Stimulated activated naive B cell treated with anti-CD40 and anti-IgM and Interleukin-4, amounts not matched to agents 10 μg/mL and 1 μg/mL and 100 μg/mL, for 72 hours (primary cell): ENCODE measurements around the gene MUCL3.
A peak's percentile ranks its signal among the peaks of the same experiment; 100 is the strongest.
"Not testable (repeated sequence)": the region's sequence is repeated elsewhere in the genome, so short reads cannot be mapped to it uniquely, and the experiment has no call there.

Source experiments
- ATAC-seq, 2 donors: fragments of 150-1000 bp; cut with Tn5 transposase; replicated peaks; 2 replicates each; pipeline ENCODE4 v1.10.0; 2021; ENCODE audit warnings: moderate library complexity in 1 of 2
- DNase-seq: peaks from one replicate; pipeline ENCODE4 v3.0.0; 2021
- H3K27ac Mint-ChIP-seq: one replicate; pipeline ENCODE4 v1.8.0; 2022; ENCODE audit warnings: mild to moderate bottlenecking, mixed read lengths
- H3K27me3 Mint-ChIP-seq, 2 donors: one replicate each; pipeline ENCODE4 v1.8.0; 2022; ENCODE audit warnings: mixed read lengths in 2 of 2
- H3K36me3 Mint-ChIP-seq, 2 donors: one replicate each; pipeline ENCODE4 v1.8.0; 2022; ENCODE audit warnings: mixed read lengths in 2 of 2, mild to moderate bottlenecking in 1 of 2
- H3K4me1 Mint-ChIP-seq, 2 donors: one replicate each; pipeline ENCODE4 v1.8.0; 2022; ENCODE audit warnings: mixed read lengths in 2 of 2, mild to moderate bottlenecking in 1 of 2
- H3K4me3 Mint-ChIP-seq, 2 donors: one replicate each; pipeline ENCODE4 v1.8.0; 2022; ENCODE audit warnings: mild to moderate bottlenecking in 2 of 2, mixed read lengths in 2 of 2, moderate library complexity in 1 of 2
- H3K9me3 Mint-ChIP-seq, 2 donors: one replicate each; pipeline ENCODE4 v1.8.0; 2022; ENCODE audit warnings: mixed read lengths in 2 of 2, mild to moderate bottlenecking in 1 of 2

Gene MUCL3

DNA sequence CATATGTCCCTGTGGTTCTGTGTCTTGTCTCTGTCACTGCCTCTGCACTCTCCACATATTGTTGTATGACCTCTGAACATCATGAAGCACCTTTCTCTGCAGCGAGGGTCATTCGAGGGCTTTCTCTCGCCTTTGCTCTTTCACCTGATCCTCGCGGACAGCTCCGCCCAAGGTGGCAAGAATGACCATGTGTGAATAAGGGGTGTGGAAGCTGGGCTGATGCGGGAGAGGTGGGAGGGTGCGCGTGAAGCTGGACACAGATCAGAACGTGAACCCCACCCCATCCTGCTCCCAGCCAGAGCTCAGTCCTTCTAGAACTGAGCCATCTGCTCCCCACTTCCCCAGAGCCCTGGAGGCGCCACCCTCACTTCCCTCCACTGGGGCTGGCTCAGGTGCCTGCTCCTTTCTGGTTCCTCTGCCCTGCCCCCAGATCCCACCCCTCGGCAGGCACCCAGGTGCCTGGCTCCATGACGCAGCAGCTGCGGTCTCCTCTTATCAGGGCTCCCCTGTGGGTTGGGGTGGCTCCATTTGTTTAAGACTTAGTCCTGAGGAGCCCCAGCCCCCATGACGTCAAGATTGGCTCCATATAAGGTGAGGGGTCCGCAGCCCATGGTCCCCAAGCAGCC, at the start of gene MUCL3:
Gene MUCL3, plus strand, starts transcription at position 613 of the 626 bp plus-strand sequence. CDS start 27 bp downstream, outside the sequence.
- Mint-ChIP-seq H3K36me3 (no peaks in the 10 kb centered on the region), H3K4me3 (no peak within 1 kb of the TSS), H3K27ac (no peak within 1 kb of the TSS), H3K9me3 (no peaks in the 10 kb centered on the region), H3K27me3 (peaks cover 66 to 84% of the 10 kb centered on the region in 2 donors), H3K4me1 (peaks cover 0 to 5% of the 10 kb centered on the region in 2 donors)
- no peak for ATAC-seq
- no peak for DNase-seq

GRCh38 chr6:30891450-30891723, 49.4 kb upstream of the MUCL3 start:
- peaks cover 28 to 29% of the 10 kb centered on the region in 2 donors for H3K36me3 Mint-ChIP-seq
- H3K27me3 Mint-ChIP-seq = no peaks in the 10 kb centered on the region
- ATAC-seq = no peak
- no peak overlapping the region for H3K27ac Mint-ChIP-seq
- no peak for DNase-seq
- H3K9me3 Mint-ChIP-seq = no peaks in the 10 kb centered on the region
- no peak overlapping the region for H3K4me3 Mint-ChIP-seq
- H3K4me1 Mint-ChIP-seq = peaks cover 10 to 22% of the 10 kb centered on the region in 2 donors

GRCh38 chr6:30891816-30892538, 48.8 kb upstream of the MUCL3 start:
- Mint-ChIP-seq H3K9me3 (no peaks in the 10 kb centered on the region), H3K4me3 (no peak overlapping the region), H3K4me1 (peaks cover 5 to 16% of the 10 kb centered on the region in 2 donors), H3K36me3 (peaks cover 28 to 29% of the 10 kb centered on the region in 2 donors), H3K27me3 (no peaks in the 10 kb centered on the region), H3K27ac (no peak overlapping the region)
- ATAC-seq = no peak
- no peak for DNase-seq

DNA sequence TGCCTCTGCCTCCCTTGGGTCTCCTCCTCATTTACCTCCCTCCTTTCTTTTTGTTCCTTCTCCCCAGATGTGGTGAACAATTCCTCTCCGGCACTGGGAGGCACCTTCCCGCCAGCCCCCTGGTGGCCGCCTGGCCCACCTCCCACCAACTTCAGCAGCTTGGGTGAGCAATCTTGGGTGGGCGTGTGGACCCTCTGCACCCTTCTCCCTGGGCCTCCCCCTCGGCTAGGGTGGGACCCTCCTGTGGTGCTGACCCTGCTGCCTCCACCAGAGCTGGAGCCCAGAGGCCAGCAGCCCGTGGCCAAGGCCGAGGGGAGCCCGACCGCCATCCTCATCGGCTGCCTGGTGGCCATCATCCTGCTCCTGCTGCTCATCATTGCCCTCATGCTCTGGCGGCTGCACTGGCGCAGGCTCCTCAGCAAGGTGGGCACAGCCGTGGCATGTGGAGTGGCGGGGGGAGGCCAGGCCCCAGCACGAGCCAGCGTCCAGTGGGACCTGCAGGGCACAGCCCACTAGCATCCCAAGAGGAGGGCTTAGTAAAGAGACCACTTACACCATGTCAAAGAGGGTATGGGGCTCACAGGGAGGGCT, 47.7 kb upstream of the MUCL3 start:
- Mint-ChIP-seq H3K27me3 (no peaks in the 10 kb centered on the region), H3K27ac (peak overlapping the region; percentile 11), H3K9me3 (no peaks in the 10 kb centered on the region), H3K36me3 (peaks cover 28 to 30% of the 10 kb centered on the region in 2 donors), H3K4me1 (peaks cover 5 to 12% of the 10 kb centered on the region in 2 donors), H3K4me3 (no peak overlapping the region)
- DNase-seq (no peak), ATAC-seq (no peak)

- Mint-ChIP-seq H3K36me3 (peaks cover 30 to 36% of the 10 kb centered on the region in 2 donors), H3K27me3 (no peaks in the 10 kb centered on the region), H3K4me3 (no peak overlapping the region), H3K4me1 (peaks cover 5 to 6% of the 10 kb centered on the region in 2 donors), H3K9me3 (no peaks in the 10 kb centered on the region), H3K27ac (no peak overlapping the region)
- DNase-seq (no peak), ATAC-seq (no peak)
Observed at GRCh38 chr6:30893666-30894065, 47.1 kb upstream of the MUCL3 start.

DNA sequence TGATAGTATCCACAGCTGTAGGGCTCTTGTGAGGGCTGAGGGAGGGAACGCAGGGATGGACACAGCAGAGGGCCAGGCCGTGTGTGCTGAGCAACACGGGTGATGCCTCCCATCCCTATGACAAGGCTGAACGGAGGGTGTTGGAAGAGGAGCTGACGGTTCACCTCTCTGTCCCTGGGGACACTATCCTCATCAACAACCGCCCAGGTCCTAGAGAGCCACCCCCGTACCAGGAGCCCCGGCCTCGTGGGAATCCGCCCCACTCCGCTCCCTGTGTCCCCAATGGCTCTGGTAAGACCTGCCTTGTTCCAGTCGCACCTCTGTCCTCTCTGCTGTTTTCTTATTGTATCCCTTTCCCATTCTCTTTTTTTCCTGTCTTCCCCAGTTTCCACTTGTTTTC, 46.4 kb upstream of the MUCL3 start:
- Mint-ChIP-seq H3K27me3 (no peaks in the 10 kb centered on the region), H3K4me3 (no peak overlapping the region), H3K27ac (no peak overlapping the region), H3K9me3 (no peaks in the 10 kb centered on the region), H3K4me1 (peaks cover 5 to 6% of the 10 kb centered on the region in 2 donors), H3K36me3 (peaks cover 31 to 39% of the 10 kb centered on the region in 2 donors)
- no peak for DNase-seq
- no peak for ATAC-seq

GRCh38 chr6:30894935-30895334, 45.8 kb upstream of the MUCL3 start:
- DNase-seq = no peak
- H3K4me3 Mint-ChIP-seq = no peak overlapping the region
- H3K36me3 Mint-ChIP-seq = peaks cover 32 to 39% of the 10 kb centered on the region in 2 donors
- no peak overlapping the region for H3K27ac Mint-ChIP-seq
- H3K9me3 Mint-ChIP-seq = no peaks in the 10 kb centered on the region
- peaks cover 5 to 9% of the 10 kb centered on the region in 2 donors for H3K4me1 Mint-ChIP-seq
- ATAC-seq = no peak
- no peaks in the 10 kb centered on the region for H3K27me3 Mint-ChIP-seq

- H3K27me3 Mint-ChIP-seq = no peaks in the 10 kb centered on the region
- peaks cover 5 to 9% of the 10 kb centered on the region in 2 donors for H3K4me1 Mint-ChIP-seq
- H3K9me3 Mint-ChIP-seq = no peaks in the 10 kb centered on the region
- no peak overlapping the region for H3K4me3 Mint-ChIP-seq
- DNase-seq = no peak
- H3K36me3 Mint-ChIP-seq = peaks cover 30 to 39% of the 10 kb centered on the region in 2 donors
- peak in 1 of 2 donors; percentile 48 for ATAC-seq
- H3K27ac Mint-ChIP-seq = no peak overlapping the region
Observed at GRCh38 chr6:30895343-30895742, 45.4 kb upstream of the MUCL3 start.

DNA sequence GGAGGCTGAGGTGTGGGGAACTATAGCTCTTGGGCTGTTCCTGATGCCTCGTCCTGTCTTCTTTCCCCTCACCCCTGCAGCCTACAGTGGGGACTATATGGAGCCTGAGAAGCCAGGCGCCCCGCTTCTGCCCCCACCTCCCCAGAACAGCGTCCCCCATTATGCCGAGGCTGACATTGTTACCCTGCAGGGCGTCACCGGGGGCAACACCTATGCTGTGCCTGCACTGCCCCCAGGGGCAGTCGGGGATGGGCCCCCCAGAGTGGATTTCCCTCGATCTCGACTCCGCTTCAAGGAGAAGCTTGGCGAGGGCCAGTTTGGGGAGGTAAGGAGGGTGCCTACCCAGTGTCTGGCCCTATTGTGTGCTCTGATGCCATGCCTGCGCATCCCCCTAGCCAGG, 44.2 kb upstream of the MUCL3 start:
- H3K27me3 Mint-ChIP-seq = no peaks in the 10 kb centered on the region
- ATAC-seq (no peak), DNase-seq (no peak)
- H3K9me3 Mint-ChIP-seq = no peaks in the 10 kb centered on the region
- H3K27ac Mint-ChIP-seq = no peak overlapping the region
- peaks cover 29 to 37% of the 10 kb centered on the region in 2 donors for H3K36me3 Mint-ChIP-seq
- peaks cover 9 to 11% of the 10 kb centered on the region in 2 donors for H3K4me1 Mint-ChIP-seq
- no peak overlapping the region for H3K4me3 Mint-ChIP-seq

- Mint-ChIP-seq H3K27me3 (no peaks in the 10 kb centered on the region), H3K9me3 (no peaks in the 10 kb centered on the region), H3K36me3 (peaks cover 25 to 32% of the 10 kb centered on the region in 2 donors), H3K4me3 (no peak overlapping the region), H3K4me1 (peaks cover 16 to 19% of the 10 kb centered on the region in 2 donors), H3K27ac (no peak overlapping the region)
- ATAC-seq = no peak
- DNase-seq = no peak
Observed at GRCh38 chr6:30897882-30898281, 42.9 kb upstream of the MUCL3 start.

DNA sequence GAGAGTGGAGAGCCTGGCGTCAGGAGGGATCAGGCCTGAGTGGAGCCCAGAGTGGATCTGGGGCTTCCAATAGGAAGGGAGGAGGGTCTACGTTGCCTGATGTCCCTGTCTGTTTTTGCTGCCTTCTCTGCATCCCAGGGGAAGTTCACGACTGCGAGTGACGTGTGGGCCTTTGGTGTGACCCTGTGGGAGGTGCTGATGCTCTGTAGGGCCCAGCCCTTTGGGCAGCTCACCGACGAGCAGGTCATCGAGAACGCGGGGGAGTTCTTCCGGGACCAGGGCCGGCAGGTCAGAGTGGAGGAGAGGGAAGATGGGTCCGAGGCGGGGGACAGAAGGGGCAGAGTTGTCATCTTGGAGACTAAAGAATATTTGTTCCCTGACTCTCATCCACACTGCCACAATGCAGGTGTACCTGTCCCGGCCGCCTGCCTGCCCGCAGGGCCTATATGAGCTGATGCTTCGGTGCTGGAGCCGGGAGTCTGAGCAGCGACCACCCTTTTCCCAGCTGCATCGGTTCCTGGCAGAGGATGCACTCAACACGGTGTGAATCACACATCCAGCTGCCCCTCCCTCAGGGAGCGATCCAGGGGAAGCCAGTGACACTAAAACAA, 41.9 kb upstream of the MUCL3 start:
- H3K27me3 Mint-ChIP-seq = no peaks in the 10 kb centered on the region
- H3K9me3 Mint-ChIP-seq = no peaks in the 10 kb centered on the region
- H3K4me3 Mint-ChIP-seq = no peak overlapping the region
- DNase-seq = no peak
- H3K36me3 Mint-ChIP-seq = peaks cover 25 to 30% of the 10 kb centered on the region in 2 donors
- no peak for ATAC-seq
- H3K4me1 Mint-ChIP-seq = peaks cover 17 to 21% of the 10 kb centered on the region in 2 donors
- H3K27ac Mint-ChIP-seq = no peak overlapping the region

GRCh38 chr6:30900863-30901417, 39.8 kb upstream of the MUCL3 start:
- H3K4me3 Mint-ChIP-seq = no peak overlapping the region
- H3K4me1 Mint-ChIP-seq = peaks cover 11 to 15% of the 10 kb centered on the region in 2 donors
- H3K27ac Mint-ChIP-seq = peak overlapping the region; percentile 31
- peak in 1 of 2 donors; percentile 31 for ATAC-seq
- H3K36me3 Mint-ChIP-seq = peaks cover 14 to 19% of the 10 kb centered on the region in 2 donors
- no peak for DNase-seq
- H3K27me3 Mint-ChIP-seq = no peaks in the 10 kb centered on the region
- no peaks in the 10 kb centered on the region for H3K9me3 Mint-ChIP-seq

GRCh38 chr6:30901436-30901835, 39.3 kb upstream of the MUCL3 start:
- Mint-ChIP-seq H3K36me3 (peaks cover 13 to 18% of the 10 kb centered on the region in 2 donors), H3K4me3 (no peak overlapping the region), H3K4me1 (peaks cover 11 to 15% of the 10 kb centered on the region in 2 donors), H3K9me3 (no peaks in the 10 kb centered on the region), H3K27me3 (no peaks in the 10 kb centered on the region), H3K27ac (no peak overlapping the region)
- DNase-seq (no peak), ATAC-seq (no peak)

DNA sequence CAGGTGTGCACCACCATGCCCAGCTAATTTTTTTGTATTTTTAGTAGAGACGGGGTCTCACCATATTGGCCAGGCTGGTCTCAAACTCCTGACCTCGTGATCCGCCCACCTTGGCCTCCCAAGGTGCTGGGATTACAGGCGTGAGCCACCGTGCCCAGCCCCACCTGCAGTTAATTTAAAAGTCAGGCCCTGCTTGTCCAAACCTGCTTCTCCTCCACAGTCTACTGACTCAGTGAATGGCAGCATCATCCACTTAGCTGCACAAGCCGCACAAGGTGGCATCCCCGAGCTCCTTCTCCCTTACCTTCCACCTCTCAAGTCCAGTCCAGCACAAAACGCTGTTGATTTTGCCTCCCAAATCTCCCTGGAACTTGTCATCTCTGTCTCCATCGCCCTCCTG, 38.6 kb upstream of the MUCL3 start:
- peak overlapping the region in 1 of 2 donors; percentile 1 for H3K4me3 Mint-ChIP-seq
- not testable (repeated sequence) for H3K27me3 Mint-ChIP-seq, DNase-seq, ATAC-seq, H3K27ac Mint-ChIP-seq, H3K9me3 Mint-ChIP-seq
- peaks cover 11 to 15% of the 10 kb centered on the region in 2 donors for H3K4me1 Mint-ChIP-seq
- peaks cover 13 to 18% of the 10 kb centered on the region in 2 donors for H3K36me3 Mint-ChIP-seq
